Measurements from ENCODE around the gene KCNB1. TPM values are rescaled to one million over a fixed set of nuclear protein-coding genes. Genes with fewer than 3 reads are reported as not detected.

Gene KCNB1
- 0.42 and 0.68 TPM in 2 replicates for total RNA-seq (2021)
- long read RNA-seq: 0 reads

DNA sequence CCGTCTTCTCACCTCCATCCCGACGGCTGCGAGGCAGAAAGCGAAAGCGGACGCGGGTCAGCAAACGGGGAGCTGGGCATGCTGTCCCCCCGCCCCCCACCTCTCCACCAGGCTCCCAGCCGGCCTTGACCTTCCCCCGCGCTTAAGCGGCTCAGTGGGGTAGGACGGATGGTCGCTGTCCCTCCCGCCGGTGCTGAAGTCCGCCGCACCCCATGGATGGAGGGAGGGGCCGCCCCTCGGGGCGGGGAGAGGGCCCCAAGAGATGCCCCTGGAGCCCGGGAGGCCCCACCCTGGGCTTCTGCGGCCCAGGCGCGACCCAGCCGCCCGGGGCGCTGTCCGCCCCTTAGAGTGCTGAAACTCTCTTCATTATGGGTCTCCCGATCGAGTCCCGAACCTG is at the start of gene KCNB1:
Gene KCNB1, minus strand, starts transcription at position 48 of the 397 bp plus-strand sequence. CDS start 188 bp downstream, outside the sequence.
- Histone ChIP-seq H3K27me3 (ENCODE audit: insufficient read depth, low read length) (no peaks in the 10 kb centered on the region; the same call in 1 of the 2 replicates), H3K79me1 (ENCODE audit: insufficient read depth, low read depth, low read length, poor library complexity, severe bottlenecking) (no peaks in the 10 kb centered on the region), H3K79me2 (ENCODE audit: insufficient read depth, low read length) (no peaks in the 10 kb centered on the region), H4K20me1 (ENCODE audit: control insufficient read depth, insufficient read depth, insufficient read length) (no peaks in the 10 kb centered on the region), H2BK12ac (ENCODE audit: insufficient read length, low read depth, low read length) (no peak within 1 kb of the TSS), H3T11ph (ENCODE audit: low read length) (no peak within 1 kb of the TSS), H2BK20ac (ENCODE audit: low read depth, low read length, poor library complexity, severe bottlenecking) (no peak within 1 kb of the TSS), H2BK120ac (ENCODE audit: low read depth, low read length, poor library complexity, severe bottlenecking) (no peak within 1 kb of the TSS), H4K91ac (ENCODE audit: insufficient read length, low read depth, low read length) (no peak within 1 kb of the TSS), H3K56ac (ENCODE audit: insufficient read length, low read depth, low read length) (no peak within 1 kb of the TSS), H3K4ac (ENCODE audit: low read depth, low read length) (no peak within 1 kb of the TSS), H2BK5ac (ENCODE audit: insufficient read length, low read length) (no peak within 1 kb of the TSS), H4K5ac (ENCODE audit: insufficient read length, low read depth, low read length) (no peak within 1 kb of the TSS), H2BK15ac (ENCODE audit: low read depth, low read length) (no peak within 1 kb of the TSS), H3K23ac (ENCODE audit: insufficient read length, low read depth, low read length) (no peak within 1 kb of the TSS), H3K9ac (ENCODE audit: extremely low read depth, insufficient read length, low read length) (no peak within 1 kb of the TSS), H3K27ac (ENCODE audit: insufficient read length, low read depth, low read length) (no peak within 1 kb of the TSS), H3K18ac (ENCODE audit: insufficient read length, low read depth, low read length) (no peak within 1 kb of the TSS), H3K4me1 (ENCODE audit: insufficient read depth, low read length) (no peaks in the 10 kb centered on the region), H3K23me2 (ENCODE audit: insufficient read length, low read depth, low read length, poor library complexity, severe bottlenecking) (peaks cover 14% of the 10 kb centered on the region), H2AK5ac (ENCODE audit: insufficient read length, low read length) (no peak within 1 kb of the TSS), H3K9me3 (ENCODE audit: control insufficient read depth, low read depth, low read length) (no peaks in the 10 kb centered on the region), H2AFZ (ENCODE audit: low read length) (no peak within 1 kb of the TSS), H3K4me2 (ENCODE audit: insufficient read depth, insufficient read length, low read length) (peak within 1 kb of the TSS; percentile 69), H4K8ac (replicated peaks; ENCODE audit: insufficient read length, low read depth, low read length) (no peak within 1 kb of the TSS), H3K14ac (ENCODE audit: insufficient read depth, low read length) (no peak within 1 kb of the TSS)
- Mint-ChIP-seq H3K27me3 (ENCODE audit: low read depth) (peaks cover 56% of the 10 kb centered on the region), H3K36me3 (ENCODE audit: insufficient read depth in 1 of 3, low read depth in 3 of 3) (peaks cover 0 to 5% (median 2%) of the 10 kb centered on the region in 3 experiments; a peak in 3 of 7 replicates), H3K4me1 (peaks cover 2 to 10% of the 10 kb centered on the region in 2 experiments; a peak in 2 of 4 replicates), H3K27ac (no peak within 1 kb of the TSS), H3K4me3 (peak within 1 kb of the TSS; percentile 54 to 78), H3K9me3 (no peaks in the 10 kb centered on the region; a peak in 1 of 5 replicates)
- no CpG with 5 or more reads among the region's 34 CpGs for whole genome bisulfite sequencing (ENCODE audit: extremely low coverage, insufficient read length, low lambda C conversion rate)
- TF ChIP-seq, protein P1, sequence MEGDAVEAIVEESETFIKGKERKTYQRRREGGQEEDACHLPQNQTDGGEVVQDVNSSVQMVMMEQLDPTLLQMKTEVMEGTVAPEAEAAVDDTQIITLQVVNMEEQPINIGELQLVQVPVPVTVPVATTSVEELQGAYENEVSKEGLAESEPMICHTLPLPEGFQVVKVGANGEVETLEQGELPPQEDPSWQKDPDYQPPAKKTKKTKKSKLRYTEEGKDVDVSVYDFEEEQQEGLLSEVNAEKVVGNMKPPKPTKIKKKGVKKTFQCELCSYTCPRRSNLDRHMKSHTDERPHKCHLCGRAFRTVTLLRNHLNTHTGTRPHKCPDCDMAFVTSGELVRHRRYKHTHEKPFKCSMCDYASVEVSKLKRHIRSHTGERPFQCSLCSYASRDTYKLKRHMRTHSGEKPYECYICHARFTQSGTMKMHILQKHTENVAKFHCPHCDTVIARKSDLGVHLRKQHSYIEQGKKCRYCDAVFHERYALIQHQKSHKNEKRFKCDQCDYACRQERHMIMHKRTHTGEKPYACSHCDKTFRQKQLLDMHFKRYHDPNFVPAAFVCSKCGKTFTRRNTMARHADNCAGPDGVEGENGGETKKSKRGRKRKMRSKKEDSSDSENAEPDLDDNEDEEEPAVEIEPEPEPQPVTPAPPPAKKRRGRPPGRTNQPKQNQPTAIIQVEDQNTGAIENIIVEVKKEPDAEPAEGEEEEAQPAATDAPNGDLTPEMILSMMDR (conservative IDR thresholded peaks at IDR 0.05): no peak
- peak; percentile 93 for DNase-seq

All from H9 (cell line).